T-cell (primary cell): ENCODE results near the gene DTX2. TPM values are rescaled to one million over a fixed set of nuclear protein-coding genes. Genes with fewer than 3 reads are reported as not detected.
"Not testable (repeated sequence)": the region's sequence is repeated elsewhere in the genome, so short reads cannot be mapped to it uniquely, and the experiment has no call there.

Experiments used
- ATAC-seq, 4 experiments: fragments of 200-7000 bp in 3 of 4; fragments of 150-1000 bp in 1 of 4; cut with Tn5 transposase; replicated peaks in 1 of 4; 1 replicate in 3 of 4; 2 replicates in 1 of 4; pipeline ENCODE4 v1.10.0; 2021; ENCODE audit warnings: moderate library complexity in 3 of 4, mild to moderate bottlenecking in 2 of 4, moderate number of reproducible peaks in 1 of 4
- CTCF ChIA-PET, 2 donors: fragments of 300-600 bp; sonication (Branson Sonifier 250); formaldehyde crosslinking; loops; one replicate each; lab custom pipeline; 2022; ENCODE audit warnings: antibody characterized with exemption in 2 of 2; lab: Charles Lee
- POLR2A ChIA-PET, 2 donors: fragments of 300-600 bp; sonication (Branson Sonifier 250); formaldehyde crosslinking; loops; one replicate each; lab custom pipeline; 2022; ENCODE audit warnings: antibody characterized with exemption in 2 of 2; lab: Charles Lee
- DNase-seq, 35 experiments: peaks; one replicate each; pipeline versions ENCODE4 v3.0.0 to v3.0.0-alpha.2; 2013 to 2023
- H3K27ac ChIP-seq: one replicate; pipeline ENCODE4 v1.5.1; 2013; ENCODE audit warnings: low read length
- H3K27me3 ChIP-seq, 2 experiments: replicated peaks in 1 of 2; 1 replicate in 1 of 2; 2 replicates in 1 of 2; pipeline versions ENCODE4 v1.6.1 to v1.7.0; 2013; ENCODE audit warnings: low read length in 1 of 2, mixed read lengths in 1 of 2; ENCODE audit not compliant: control insufficient read depth in 2 of 2, insufficient read depth in 2 of 2; ENCODE audit errors: extremely low read depth in 1 of 2
- H3K36me3 ChIP-seq, 2 donors: 1 replicate in 1 of 2; 2 replicates in 1 of 2; pipeline versions ENCODE4 v1.6.1 to v1.7.0; 2013; ENCODE audit warnings: low read length in 1 of 2; ENCODE audit not compliant: control insufficient read depth in 2 of 2, insufficient read depth in 1 of 2; ENCODE audit errors: extremely low read depth in 1 of 2
- H3K4me1 ChIP-seq, 2 experiments: 1 replicate in 1 of 2; 2 replicates in 1 of 2; pipeline versions ENCODE4 v1.6.1 to v1.7.0; 2013; ENCODE audit warnings: low read length in 2 of 2, mixed read lengths in 1 of 2; ENCODE audit not compliant: insufficient read depth in 2 of 2, control insufficient read depth in 1 of 2; ENCODE audit errors: extremely low read depth in 1 of 2
- H3K4me3 ChIP-seq, 2 donors: 1 replicate in 1 of 2; 2 replicates in 1 of 2; pipeline versions ENCODE4 v1.5.1 to v1.7.0; 2013; ENCODE audit warnings: mild to moderate bottlenecking in 2 of 2, low read length in 1 of 2, moderate library complexity in 1 of 2; ENCODE audit not compliant: control insufficient read depth in 1 of 2; ENCODE audit errors: extremely low read depth in 1 of 2
- H3K9me3 ChIP-seq: 2 replicates; pipeline ENCODE4 v1.7.0; 2013
- H3K27ac Mint-ChIP-seq, 2 donors: one replicate each; pipeline ENCODE4 v1.8.0; 2020 to 2021; ENCODE audit warnings: mild to moderate bottlenecking in 2 of 2, mixed read lengths in 2 of 2
- H3K27me3 Mint-ChIP-seq, 2 donors: one replicate each; pipeline ENCODE4 v1.8.0; 2021 to 2022; ENCODE audit warnings: mixed read lengths in 2 of 2
- H3K36me3 Mint-ChIP-seq: one replicate; pipeline ENCODE4 v1.8.0; 2021; ENCODE audit warnings: mixed read lengths
- H3K4me1 Mint-ChIP-seq, 3 donors: one replicate each; pipeline ENCODE4 v1.8.0; 2020 to 2022; ENCODE audit warnings: mixed read lengths in 3 of 3, mild to moderate bottlenecking in 1 of 3
- H3K4me3 Mint-ChIP-seq, 3 donors: one replicate each; pipeline ENCODE4 v1.8.0; 2020 to 2022; ENCODE audit warnings: mild to moderate bottlenecking in 3 of 3, mixed read lengths in 3 of 3, moderate library complexity in 3 of 3
- H3K9me3 Mint-ChIP-seq, 3 donors: one replicate each; pipeline ENCODE4 v1.8.0; 2020 to 2022; ENCODE audit warnings: mixed read lengths in 3 of 3
- WGBS: methylation state at CpG from one replicate; pipeline ENCODE4 v1.1.5; 2013; ENCODE audit warnings: missing lambda C conversion rate; ENCODE audit not compliant: insufficient coverage; 5-methylcytosine and 5-hydroxymethylcytosine counted together
- total RNA-seq, 35 experiments: library from RNA in 6 of 35; stranded (reverse) in 6 of 35; fragments of 120-200 nt in 1 of 35; gene quantifications; one replicate each; pipeline versions ENCODE4 v1.2.1 to v1.2.4 and lab custom pipeline; 2013 to 2026

The DTX2 gene
- total RNA-seq, 5 donors from 2014 or later (not counting 1 experiment from before 2014, with no cell fraction given) = 29.0 to 56.6 (median 42.3) TPM

GRCh38 chr7:76476280-76476679 is 14.8 kb downstream of the DTX2 start:
- DNase-seq, H3K27me3 ChIP-seq, H3K9me3 Mint-ChIP-seq, POLR2A ChIA-PET, H3K27ac Mint-ChIP-seq, H3K27ac ChIP-seq, ATAC-seq, H3K27me3 Mint-ChIP-seq, H3K4me1 ChIP-seq, H3K36me3 Mint-ChIP-seq, H3K4me1 Mint-ChIP-seq, H3K4me3 Mint-ChIP-seq, H3K4me3 ChIP-seq, CTCF ChIA-PET, H3K9me3 ChIP-seq, H3K36me3 ChIP-seq: not testable (repeated sequence)
- WGBS = no CpG with 5 or more reads among the region's 11 CpGs

- H3K36me3 ChIP-seq, ATAC-seq, H3K27ac ChIP-seq, H3K4me3 Mint-ChIP-seq, H3K4me1 Mint-ChIP-seq, H3K9me3 ChIP-seq, CTCF ChIA-PET, DNase-seq, H3K36me3 Mint-ChIP-seq, H3K27ac Mint-ChIP-seq, H3K27me3 ChIP-seq, H3K27me3 Mint-ChIP-seq, H3K4me1 ChIP-seq, H3K4me3 ChIP-seq, H3K9me3 Mint-ChIP-seq, POLR2A ChIA-PET: not testable (repeated sequence)
- 100% methylated on average over 5 of the region's 24 CpGs for WGBS
These were observed 15.4 kb downstream of the DTX2 start for GRCh38 chr7:76476742-76477474.

GRCh38 chr7:76479628-76480027 is 18.1 kb downstream of the DTX2 start:
- POLR2A ChIA-PET, H3K4me3 Mint-ChIP-seq: not testable (repeated sequence)

GRCh38 chr7:76480403-76481253 is 19.1 kb downstream of the DTX2 start:
- not testable (repeated sequence) for H3K4me1 Mint-ChIP-seq

More at GRCh38 chr7:76479628-76480027, 18.1 kb downstream of the DTX2 start:
- 100% methylated on average over 1 of the region's 11 CpGs for WGBS
- H3K27ac Mint-ChIP-seq, H3K9me3 ChIP-seq, H3K4me1 Mint-ChIP-seq, H3K4me3 ChIP-seq, H3K9me3 Mint-ChIP-seq, H3K27me3 ChIP-seq, H3K4me1 ChIP-seq, DNase-seq, H3K36me3 ChIP-seq, H3K36me3 Mint-ChIP-seq, CTCF ChIA-PET, H3K27ac ChIP-seq, ATAC-seq, H3K27me3 Mint-ChIP-seq: not testable (repeated sequence)

GRCh38 chr7:76482660-76483059 is 21.2 kb downstream of the DTX2 start:
- H3K4me3 ChIP-seq, H3K27me3 ChIP-seq, POLR2A ChIA-PET, H3K9me3 Mint-ChIP-seq, H3K4me1 Mint-ChIP-seq, H3K4me3 Mint-ChIP-seq, H3K36me3 ChIP-seq, CTCF ChIA-PET, H3K9me3 ChIP-seq, DNase-seq, H3K36me3 Mint-ChIP-seq, H3K27me3 Mint-ChIP-seq, H3K27ac Mint-ChIP-seq, H3K4me1 ChIP-seq, H3K27ac ChIP-seq, ATAC-seq: not testable (repeated sequence)
- WGBS = 98% methylated on average over 16 of the region's 24 CpGs

More at GRCh38 chr7:76480403-76481253, 19.1 kb downstream of the DTX2 start:
- H3K4me3 ChIP-seq, DNase-seq, H3K9me3 Mint-ChIP-seq, H3K27ac Mint-ChIP-seq, POLR2A ChIA-PET, CTCF ChIA-PET, H3K4me3 Mint-ChIP-seq, ATAC-seq, H3K36me3 ChIP-seq, H3K36me3 Mint-ChIP-seq, H3K9me3 ChIP-seq, H3K27ac ChIP-seq, H3K27me3 ChIP-seq, H3K4me1 ChIP-seq, H3K27me3 Mint-ChIP-seq: not testable (repeated sequence)
- 84% methylated on average over 12 of the region's 29 CpGs for WGBS

GRCh38 chr7:76483081-76483480 is 21.6 kb downstream of the DTX2 start:
- H3K36me3 Mint-ChIP-seq, ATAC-seq, H3K4me3 ChIP-seq, H3K9me3 Mint-ChIP-seq, DNase-seq, H3K4me1 Mint-ChIP-seq, H3K27ac Mint-ChIP-seq, H3K27me3 Mint-ChIP-seq, H3K36me3 ChIP-seq, POLR2A ChIA-PET, H3K4me1 ChIP-seq, H3K27me3 ChIP-seq, H3K27ac ChIP-seq, H3K9me3 ChIP-seq, CTCF ChIA-PET, H3K4me3 Mint-ChIP-seq: not testable (repeated sequence)
- WGBS = no CpG with 5 or more reads among the region's 17 CpGs
